IPS DF 6.9 (cell line): ENCODE measurements around the gene SERINC3.

Experiments
- DNase-seq: peaks from one replicate; pipeline ENCODE4 v3.0.0-alpha.2; 2013; ENCODE audit warnings: low read depth, low spot score
- H3K27ac ChIP-seq: one replicate; pipeline ENCODE4 v1.5.1; 2013; ENCODE audit warnings: low read length, control low read depth
- H3K27me3 ChIP-seq: 2 replicates; pipeline ENCODE4 v1.6.1; 2013; ENCODE audit warnings: mild to moderate bottlenecking, low read length; ENCODE audit not compliant: control insufficient read depth, insufficient read depth
- H3K36me3 ChIP-seq: 2 replicates; pipeline ENCODE4 v1.6.1; 2013; ENCODE audit warnings: low read length; ENCODE audit not compliant: control insufficient read depth, insufficient read depth
- H3K4me1 ChIP-seq: 2 replicates; pipeline ENCODE4 v1.6.1; 2013; ENCODE audit warnings: low read length; ENCODE audit not compliant: control insufficient read depth, insufficient read depth
- H3K4me3 ChIP-seq: 2 replicates; pipeline ENCODE4 v1.5.1; 2013; ENCODE audit warnings: mild to moderate bottlenecking, low read length
- H3K9me3 ChIP-seq: 2 replicates; pipeline ENCODE4 v1.6.1; 2013; ENCODE audit warnings: low read length, inconsistent platforms; ENCODE audit not compliant: control insufficient read depth, insufficient read depth
- WGBS: extraction: QIAGEN DNeasy Blood & Tissue Kit; methylation state at CpG from one replicate; pipeline ENCODE4 v1.1.7; 2013; ENCODE audit warnings: mixed read lengths, missing lambda C conversion rate; ENCODE audit not compliant: insufficient read length, insufficient coverage; 5-methylcytosine and 5-hydroxymethylcytosine counted together

Gene SERINC3

GRCh38 chr20:44456611-44457010 lies 65.3 kb downstream of the SERINC3 start:
- no peaks in the 10 kb centered on the region for H3K9me3 ChIP-seq
- no peaks in the 10 kb centered on the region for H3K4me1 ChIP-seq
- no peaks in the 10 kb centered on the region for H3K36me3 ChIP-seq
- no CpG with 5 or more reads among the region's 8 CpGs for WGBS
- H3K27ac ChIP-seq, result no peak overlapping the region
- H3K27me3 ChIP-seq, result no peaks in the 10 kb centered on the region
- H3K4me3 ChIP-seq, result no peak overlapping the region
- no peak for DNase-seq

GRCh38 chr20:44455126-44455525 lies 66.7 kb downstream of the SERINC3 start:
- no peaks in the 10 kb centered on the region for H3K4me1 ChIP-seq
- no peak for DNase-seq
- no peaks in the 10 kb centered on the region for H3K9me3 ChIP-seq
- H3K4me3 ChIP-seq, result no peak overlapping the region
- H3K27ac ChIP-seq, result no peak overlapping the region
- H3K27me3 ChIP-seq, result no peaks in the 10 kb centered on the region
- no CpG with 5 or more reads among the region's 3 CpGs for WGBS
- H3K36me3 ChIP-seq, result no peaks in the 10 kb centered on the region

- Histone ChIP-seq H3K27me3 (no peaks in the 10 kb centered on the region), H3K4me3 (no peak overlapping the region), H3K27ac (no peak overlapping the region), H3K9me3 (no peaks in the 10 kb centered on the region), H3K4me1 (no peaks in the 10 kb centered on the region), H3K36me3 (no peaks in the 10 kb centered on the region)
- no CpG with 5 or more reads among the region's 7 CpGs for WGBS
- DNase-seq, result no peak
These were observed 67.4 kb downstream of the SERINC3 start for GRCh38 chr20:44454306-44454963.

- Histone ChIP-seq H3K4me1 (no peaks in the 10 kb centered on the region), H3K4me3 (no peak overlapping the region), H3K9me3 (no peaks in the 10 kb centered on the region), H3K27me3 (no peaks in the 10 kb centered on the region), H3K27ac (no peak overlapping the region), H3K36me3 (no peaks in the 10 kb centered on the region)
- no CpG with 5 or more reads among the region's 7 CpGs for WGBS
- no peak for DNase-seq
These were observed 70.9 kb downstream of the SERINC3 start for GRCh38 chr20:44450903-44451450.

- Histone ChIP-seq H3K4me1 (no peaks in the 10 kb centered on the region), H3K27me3 (no peaks in the 10 kb centered on the region), H3K36me3 (no peaks in the 10 kb centered on the region), H3K27ac (no peak overlapping the region), H3K4me3 (no peak overlapping the region), H3K9me3 (no peaks in the 10 kb centered on the region)
- no CpG with 5 or more reads among the region's 3 CpGs for WGBS
- DNase-seq, result no peak
These were observed 71.5 kb downstream of the SERINC3 start for GRCh38 chr20:44450281-44450889.

GRCh38 chr20:44449864-44450263 lies 72.0 kb downstream of the SERINC3 start:
- no peaks in the 10 kb centered on the region for H3K27me3 ChIP-seq
- no peak for DNase-seq
- no peak overlapping the region for H3K27ac ChIP-seq
- no peaks in the 10 kb centered on the region for H3K36me3 ChIP-seq
- H3K4me1 ChIP-seq, result no peaks in the 10 kb centered on the region
- H3K4me3 ChIP-seq, result no peak overlapping the region
- no CpG with 5 or more reads among the region's 7 CpGs for WGBS
- no peaks in the 10 kb centered on the region for H3K9me3 ChIP-seq

GRCh38 chr20:44448753-44449546 lies 72.9 kb downstream of the SERINC3 start:
- Histone ChIP-seq H3K27me3 (no peaks in the 10 kb centered on the region), H3K4me1 (no peaks in the 10 kb centered on the region), H3K4me3 (no peak overlapping the region), H3K27ac (no peak overlapping the region), H3K36me3 (no peaks in the 10 kb centered on the region), H3K9me3 (no peaks in the 10 kb centered on the region)
- no CpG with 5 or more reads among the region's 9 CpGs for WGBS
- peak; percentile 70 for DNase-seq

- H3K27ac ChIP-seq, result no peak overlapping the region
- no peaks in the 10 kb centered on the region for H3K9me3 ChIP-seq
- H3K36me3 ChIP-seq, result no peaks in the 10 kb centered on the region
- no peaks in the 10 kb centered on the region for H3K27me3 ChIP-seq
- no peaks in the 10 kb centered on the region for H3K4me1 ChIP-seq
- no peak overlapping the region for H3K4me3 ChIP-seq
- no CpG with 5 or more reads among the region's 3 CpGs for WGBS
- DNase-seq, result no peak
These were observed 73.9 kb downstream of the SERINC3 start for GRCh38 chr20:44447827-44448419.
